Sigmoid colon (tissue), 4 donors: ENCODE results near the gene NEMF.

Experiments used
- POLR2A ChIP-seq, 2 donors: fragments of 450-650 bp; IDR thresholded peaks; one replicate each; pipeline ENCODE4 v1.6.1; 2016; ENCODE audit warnings: antibody characterized with exemption in 2 of 2, mild to moderate bottlenecking in 2 of 2, moderate library complexity in 2 of 2
- POLR2AphosphoS5 ChIP-seq, 4 donors: sonication (generic); formaldehyde crosslinking; IDR thresholded peaks; one replicate each; pipeline ENCODE4 v1.6.1; 2017; ENCODE audit warnings: antibody characterized with exemption in 4 of 4
- TF ChIP-seq, protein P1 (sequence below), 4 experiments: fragments of 450-650 bp in 3 of 4; fragments of 200-600 bp in 1 of 4; IDR thresholded peaks; one replicate each; pipeline ENCODE4 v1.5.1; 2016 to 2019; ENCODE audit warnings: antibody characterized with exemption in 4 of 4, mild to moderate bottlenecking in 3 of 4, moderate library complexity in 2 of 4

DNA sequence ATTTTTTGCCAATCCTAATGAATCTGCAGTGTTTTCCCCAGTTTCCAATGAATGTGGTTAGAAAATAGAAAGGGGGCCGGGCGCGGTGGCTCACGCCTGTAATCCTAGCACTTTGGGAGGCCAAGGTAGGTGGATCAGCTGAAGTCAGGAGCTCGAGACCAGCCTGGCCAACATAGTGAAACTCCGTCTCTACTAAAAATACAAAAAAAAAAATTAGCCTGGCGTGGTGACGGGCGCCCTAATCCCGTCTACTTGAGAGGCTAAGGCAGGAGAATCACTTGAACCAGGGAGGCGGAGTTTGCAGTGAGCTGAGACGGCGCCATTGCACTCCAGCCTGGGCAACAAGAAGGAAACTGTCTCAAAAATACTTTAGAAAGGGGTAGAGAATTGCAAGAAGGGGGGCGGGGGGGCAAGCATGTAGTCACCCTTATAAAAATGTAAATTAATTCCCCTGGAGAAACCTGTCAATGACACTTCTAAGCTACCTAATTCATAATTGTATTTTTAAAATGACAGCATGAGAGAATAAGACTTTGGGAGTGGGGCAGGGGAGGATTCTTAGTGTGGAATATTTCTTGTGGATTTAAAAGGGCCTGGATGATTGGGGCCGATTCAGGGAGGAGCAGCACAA lies 82.9 kb downstream of the NEMF start:
- no peak for TF ChIP-seq POLR2A (IDR thresholded peaks at IDR 0.05)
- TF ChIP-seq, protein P1, sequence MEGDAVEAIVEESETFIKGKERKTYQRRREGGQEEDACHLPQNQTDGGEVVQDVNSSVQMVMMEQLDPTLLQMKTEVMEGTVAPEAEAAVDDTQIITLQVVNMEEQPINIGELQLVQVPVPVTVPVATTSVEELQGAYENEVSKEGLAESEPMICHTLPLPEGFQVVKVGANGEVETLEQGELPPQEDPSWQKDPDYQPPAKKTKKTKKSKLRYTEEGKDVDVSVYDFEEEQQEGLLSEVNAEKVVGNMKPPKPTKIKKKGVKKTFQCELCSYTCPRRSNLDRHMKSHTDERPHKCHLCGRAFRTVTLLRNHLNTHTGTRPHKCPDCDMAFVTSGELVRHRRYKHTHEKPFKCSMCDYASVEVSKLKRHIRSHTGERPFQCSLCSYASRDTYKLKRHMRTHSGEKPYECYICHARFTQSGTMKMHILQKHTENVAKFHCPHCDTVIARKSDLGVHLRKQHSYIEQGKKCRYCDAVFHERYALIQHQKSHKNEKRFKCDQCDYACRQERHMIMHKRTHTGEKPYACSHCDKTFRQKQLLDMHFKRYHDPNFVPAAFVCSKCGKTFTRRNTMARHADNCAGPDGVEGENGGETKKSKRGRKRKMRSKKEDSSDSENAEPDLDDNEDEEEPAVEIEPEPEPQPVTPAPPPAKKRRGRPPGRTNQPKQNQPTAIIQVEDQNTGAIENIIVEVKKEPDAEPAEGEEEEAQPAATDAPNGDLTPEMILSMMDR (IDR thresholded peaks at IDR 0.05) = no peak
- TF ChIP-seq POLR2AphosphoS5 (IDR thresholded peaks at IDR 0.05) = no peak
